Testis (tissue), 2 donors: ENCODE measurements around the gene TDRD12.

Experiments
- POLR2A ChIP-seq: fragments of 450-650 bp; IDR thresholded peaks from one replicate; pipeline ENCODE4 v1.6.1; 2017; ENCODE audit warnings: antibody characterized with exemption, mild to moderate bottlenecking, moderate library complexity
- TF ChIP-seq, protein P1 (sequence below), 3 experiments: fragments of 450-650 bp in 2 of 3; fragments of 200-600 bp in 1 of 3; sonication (generic) in 1 of 3; IDR thresholded peaks; one replicate each; pipeline ENCODE4 v1.5.1; 2016 to 2019; ENCODE audit warnings: antibody characterized with exemption in 3 of 3, mild to moderate bottlenecking in 2 of 3, moderate library complexity in 1 of 3

DNA sequence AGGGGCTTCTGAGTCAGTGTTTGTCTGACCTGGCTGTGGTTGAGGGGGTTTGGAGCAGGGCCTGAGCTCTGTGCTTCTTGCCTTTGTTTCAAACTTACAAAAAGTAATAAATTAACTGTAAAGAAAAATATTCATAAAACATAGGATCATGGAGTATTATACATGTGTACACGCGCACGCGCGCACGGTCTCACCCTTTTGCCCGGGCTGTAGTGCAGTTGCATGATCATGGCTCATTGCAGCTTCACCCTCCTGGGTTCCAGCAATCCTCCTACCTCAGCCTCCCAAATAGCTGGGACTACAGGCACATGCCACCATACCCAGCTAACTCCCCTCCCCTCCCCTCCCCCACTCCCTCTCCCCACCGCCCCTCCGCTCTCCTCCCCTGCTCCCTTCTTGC lies 23.5 kb downstream of the TDRD12 start:
- TF ChIP-seq, protein P1, sequence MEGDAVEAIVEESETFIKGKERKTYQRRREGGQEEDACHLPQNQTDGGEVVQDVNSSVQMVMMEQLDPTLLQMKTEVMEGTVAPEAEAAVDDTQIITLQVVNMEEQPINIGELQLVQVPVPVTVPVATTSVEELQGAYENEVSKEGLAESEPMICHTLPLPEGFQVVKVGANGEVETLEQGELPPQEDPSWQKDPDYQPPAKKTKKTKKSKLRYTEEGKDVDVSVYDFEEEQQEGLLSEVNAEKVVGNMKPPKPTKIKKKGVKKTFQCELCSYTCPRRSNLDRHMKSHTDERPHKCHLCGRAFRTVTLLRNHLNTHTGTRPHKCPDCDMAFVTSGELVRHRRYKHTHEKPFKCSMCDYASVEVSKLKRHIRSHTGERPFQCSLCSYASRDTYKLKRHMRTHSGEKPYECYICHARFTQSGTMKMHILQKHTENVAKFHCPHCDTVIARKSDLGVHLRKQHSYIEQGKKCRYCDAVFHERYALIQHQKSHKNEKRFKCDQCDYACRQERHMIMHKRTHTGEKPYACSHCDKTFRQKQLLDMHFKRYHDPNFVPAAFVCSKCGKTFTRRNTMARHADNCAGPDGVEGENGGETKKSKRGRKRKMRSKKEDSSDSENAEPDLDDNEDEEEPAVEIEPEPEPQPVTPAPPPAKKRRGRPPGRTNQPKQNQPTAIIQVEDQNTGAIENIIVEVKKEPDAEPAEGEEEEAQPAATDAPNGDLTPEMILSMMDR (IDR thresholded peaks at IDR 0.05): no peak
- TF ChIP-seq POLR2A: no peak
